ENCODE results near the gene CBY3.

GRCh38 chr5:179716286-179716685 lies 35.5 kb upstream of the CBY3 start:
- TF ChIP-seq CTCF (IDR thresholded peaks at IDR 0.05): no peak
- no peak for TF ChIP-seq POLR2A (IDR thresholded peaks at IDR 0.05)

Measured in testis (tissue), 2 donors.